Ecto neural progenitor cell (in vitro differentiated cells): ENCODE measurements around the gene GRK5.
"Not testable (repeated sequence)": the region's sequence is repeated elsewhere in the genome, so short reads cannot be mapped to it uniquely, and the experiment has no call there.

Experiments
- DNase-seq: peaks from one replicate; pipeline ENCODE4 v3.0.0-alpha.2; 2018; ENCODE audit warnings: low spot score

Gene GRK5

DNA sequence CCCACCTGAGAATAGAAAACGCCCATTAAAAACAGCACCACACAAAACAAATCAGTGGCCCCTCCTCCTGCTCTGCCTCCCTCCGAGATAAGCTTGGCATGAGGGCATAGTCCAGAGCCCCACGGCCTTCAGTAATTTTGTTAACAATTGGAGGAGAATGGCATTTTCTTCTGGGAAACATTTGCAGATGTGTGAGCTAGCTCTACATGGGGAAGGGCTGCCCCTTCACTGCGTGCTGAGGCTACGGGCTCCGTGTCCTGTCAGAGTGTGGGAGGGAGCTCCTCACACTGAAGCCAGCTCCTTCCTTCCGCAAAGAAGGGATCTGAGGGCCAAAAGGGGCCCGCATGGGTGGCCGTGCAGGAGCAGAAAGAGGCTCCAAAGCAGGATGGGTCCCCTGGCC, 15.2 kb downstream of the GRK5 start:
- no peak for DNase-seq

DNA sequence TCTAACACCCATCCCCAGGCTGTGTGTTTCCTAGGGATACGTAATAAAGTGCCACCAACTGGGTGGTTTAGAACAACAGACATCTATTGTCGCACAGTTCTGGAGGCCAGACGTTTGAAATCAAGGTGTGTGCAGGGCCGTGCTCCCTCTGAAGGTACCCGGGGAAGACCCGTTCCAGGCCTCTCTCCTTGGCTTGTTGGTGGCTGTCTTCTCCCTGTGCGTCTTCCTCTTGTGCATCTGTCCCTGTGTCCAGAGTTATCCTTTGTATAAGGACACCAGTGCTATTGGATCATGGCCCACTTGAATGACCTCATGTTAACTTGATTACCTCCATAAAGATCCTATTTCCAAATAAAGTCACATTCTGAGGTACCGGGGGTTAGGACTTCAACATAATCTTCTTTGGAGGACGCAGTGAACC, 15.6 kb downstream of the GRK5 start:
- DNase-seq, result no peak

DNA sequence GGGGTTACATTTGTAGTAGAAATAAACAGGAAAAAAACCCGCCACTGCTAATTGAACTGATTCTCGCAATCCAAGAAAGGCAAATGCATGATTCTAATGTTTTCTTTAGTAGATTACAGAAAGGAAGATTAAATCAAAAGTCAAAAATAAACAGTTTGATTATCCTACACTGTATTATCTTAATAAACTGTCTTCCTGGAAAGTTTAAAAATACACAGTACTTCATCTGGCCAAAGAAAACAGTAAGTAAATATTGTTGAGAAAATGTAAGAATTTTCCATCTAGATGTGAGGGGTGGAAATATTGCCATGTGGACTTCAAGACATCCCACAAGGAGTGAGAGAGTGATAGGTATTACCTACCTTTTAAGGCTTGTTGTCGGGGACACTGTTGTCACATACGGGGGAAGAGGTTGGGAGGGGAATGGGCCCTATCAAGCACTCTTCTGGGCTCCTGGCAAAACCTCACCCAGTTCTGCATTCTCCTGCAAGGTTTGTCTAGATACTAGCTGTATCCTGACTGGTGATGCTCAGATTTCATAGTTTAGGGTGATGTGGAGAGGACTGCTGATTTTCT, 17.8 kb downstream of the GRK5 start:
- DNase-seq, result no peak

DNA sequence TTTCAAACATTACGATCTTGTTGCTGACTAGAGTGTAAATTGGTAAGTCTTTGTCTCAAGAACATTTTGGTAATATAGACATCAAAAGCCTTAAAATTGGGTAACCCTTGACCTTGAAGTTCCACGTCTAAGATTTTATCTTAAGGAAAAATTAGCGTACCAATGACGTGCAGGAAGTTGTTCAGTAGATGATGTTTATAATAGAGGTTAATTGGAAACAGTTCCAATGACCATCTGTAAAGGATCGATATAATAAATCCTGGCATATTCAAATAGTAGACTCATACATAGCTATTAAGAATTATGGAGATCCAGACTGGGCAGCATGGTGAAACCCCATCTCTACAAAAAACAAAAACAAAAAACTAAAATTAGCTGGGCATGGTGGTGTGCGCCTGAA, 20.5 kb downstream of the GRK5 start:
- DNase-seq, result no peak

DNA sequence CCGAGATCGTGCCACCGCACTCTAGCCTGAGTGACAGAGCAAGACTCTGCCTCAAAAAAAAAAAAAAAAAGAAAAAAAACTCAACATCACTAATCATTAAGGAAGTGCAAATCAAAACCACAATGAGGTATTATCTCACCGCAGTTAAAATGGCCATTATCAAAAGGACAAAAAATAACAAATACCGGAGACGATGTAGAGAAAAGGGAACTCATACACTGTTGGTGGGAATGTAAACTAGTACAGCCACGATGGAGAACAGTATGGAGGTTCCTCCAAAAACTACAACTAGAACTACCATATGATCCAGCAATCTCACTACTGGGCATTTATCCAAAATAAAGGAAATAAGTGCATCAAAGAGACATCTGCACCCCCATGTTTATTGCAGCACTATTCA, 24.3 kb downstream of the GRK5 start:
- no peak for DNase-seq

DNA sequence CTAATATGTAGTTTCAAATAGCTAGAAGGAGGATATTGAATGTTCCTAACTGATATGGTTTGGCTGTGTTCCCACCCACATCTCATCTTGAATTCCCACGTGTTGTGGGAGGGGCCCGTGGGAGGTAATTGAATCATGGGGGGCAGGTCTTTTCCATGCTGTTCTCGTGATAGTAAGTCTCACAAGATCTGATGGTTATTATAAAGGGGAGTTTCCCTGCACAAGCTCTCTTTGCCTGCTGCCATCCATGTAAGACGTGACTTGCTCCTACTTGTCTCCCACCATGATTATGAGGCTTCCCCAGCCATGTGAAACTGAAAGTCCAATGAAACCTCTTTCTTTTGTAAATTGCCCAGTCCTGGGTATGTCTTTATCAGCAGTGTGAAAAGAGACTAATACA, 25.1 kb downstream of the GRK5 start:
- DNase-seq, result not testable (repeated sequence)

DNA sequence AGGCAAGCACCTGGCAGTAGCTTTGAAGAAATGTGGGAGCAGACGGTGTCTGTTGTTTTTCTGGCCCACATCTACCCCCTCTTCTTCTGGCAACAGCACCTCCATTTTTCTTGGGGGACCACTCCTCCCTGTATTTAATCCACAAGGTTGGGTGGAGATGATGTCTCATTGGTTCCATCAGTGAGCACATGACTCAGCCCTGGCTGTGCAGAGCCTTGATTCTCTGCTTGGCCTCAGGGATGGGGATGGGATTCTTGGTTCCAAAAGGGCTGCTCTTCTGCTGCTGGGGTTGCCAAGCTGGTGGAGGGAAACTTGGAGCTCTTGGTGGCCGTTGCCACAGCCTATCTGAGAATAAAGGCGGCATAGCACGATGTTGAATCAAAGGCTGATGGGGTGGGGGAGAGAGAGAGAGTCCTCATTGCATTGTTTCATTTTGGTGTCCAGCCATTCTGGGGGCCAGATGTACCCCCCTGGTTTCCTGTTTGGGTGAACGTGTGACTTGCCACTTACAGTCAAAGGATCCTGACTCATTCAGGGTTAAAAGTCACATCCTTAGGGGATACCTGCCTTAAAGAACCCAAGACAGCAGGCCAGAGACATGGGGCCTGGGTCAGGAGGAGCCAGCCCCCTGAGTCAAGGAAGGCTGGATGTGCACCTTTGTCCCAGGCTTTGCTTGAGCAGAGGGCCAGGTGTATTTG, 25.9 kb downstream of the GRK5 start:
- no peak for DNase-seq

DNA sequence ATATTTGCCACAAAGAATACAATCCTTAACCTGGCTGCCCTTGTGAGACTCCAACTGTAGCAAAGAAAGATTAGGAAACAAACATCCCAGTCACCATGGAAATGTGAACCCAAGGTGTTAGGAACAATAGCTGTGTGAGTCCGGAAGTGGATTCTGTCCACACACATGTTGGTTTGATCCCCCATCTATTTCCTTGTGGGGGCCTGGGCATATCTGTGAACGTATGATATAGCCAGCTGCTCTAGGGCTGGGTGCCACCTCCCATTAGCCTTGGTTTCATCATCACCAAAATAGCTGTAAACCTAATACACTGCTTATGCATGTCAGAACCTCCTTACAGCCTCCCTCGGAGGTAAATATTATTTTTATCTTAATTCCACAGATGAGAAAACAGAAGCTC, 26.4 kb downstream of the GRK5 start:
- DNase-seq, result no peak

DNA sequence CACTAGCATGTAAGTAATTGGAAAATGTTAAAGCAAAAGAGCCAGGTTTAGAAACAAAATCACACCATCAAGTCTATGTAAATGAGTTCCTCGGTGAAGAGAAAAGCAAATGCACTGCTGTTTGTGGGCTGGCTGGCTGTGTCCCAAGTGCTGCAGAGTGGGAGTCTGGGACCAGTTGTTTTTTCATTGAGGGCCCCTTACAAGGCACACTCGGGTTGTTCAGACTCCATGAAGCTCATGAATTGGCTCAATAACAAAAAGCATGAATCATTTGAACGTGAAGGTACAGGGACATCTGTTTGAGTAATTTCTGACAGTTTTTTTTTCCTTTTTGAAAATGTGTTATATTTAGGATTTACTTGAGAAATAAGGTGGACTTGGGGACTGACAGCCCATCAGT, 28.0 kb downstream of the GRK5 start:
- DNase-seq, result no peak

DNA sequence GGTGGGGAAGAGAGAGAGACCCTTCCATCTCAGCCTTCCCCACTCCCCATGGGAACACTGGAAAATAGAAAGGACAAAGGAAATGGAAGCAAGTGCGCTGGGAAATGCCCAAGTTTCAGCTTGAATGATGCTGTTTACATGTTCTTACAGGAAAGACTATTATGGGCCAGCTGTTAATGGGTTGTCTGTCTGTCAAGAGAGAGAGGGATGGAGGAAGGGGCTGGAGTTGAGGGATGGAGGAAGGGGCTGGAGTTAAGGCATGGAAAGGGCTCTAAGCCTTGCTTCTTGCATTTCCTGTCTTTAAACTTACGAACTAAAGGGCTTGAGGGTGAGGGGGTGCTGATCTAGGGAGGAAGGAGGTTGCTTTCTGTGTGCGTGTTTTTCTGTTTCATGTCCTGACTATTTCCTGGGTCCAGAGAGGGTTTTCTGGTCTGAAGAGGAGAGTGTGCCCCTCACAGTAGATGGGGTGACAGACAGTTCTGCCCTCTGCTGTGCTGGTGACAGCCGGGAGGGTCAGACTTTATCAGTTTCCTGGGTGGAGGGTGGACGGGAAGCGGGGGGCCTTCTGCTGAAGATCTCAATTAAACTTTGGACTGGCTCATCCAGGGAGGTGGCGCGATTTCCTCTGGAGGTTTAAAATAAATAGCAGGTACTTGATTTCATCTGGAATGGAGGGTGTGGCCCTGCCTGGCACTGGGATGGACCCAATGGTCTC, 30.5 kb downstream of the GRK5 start:
- no peak for DNase-seq

DNA sequence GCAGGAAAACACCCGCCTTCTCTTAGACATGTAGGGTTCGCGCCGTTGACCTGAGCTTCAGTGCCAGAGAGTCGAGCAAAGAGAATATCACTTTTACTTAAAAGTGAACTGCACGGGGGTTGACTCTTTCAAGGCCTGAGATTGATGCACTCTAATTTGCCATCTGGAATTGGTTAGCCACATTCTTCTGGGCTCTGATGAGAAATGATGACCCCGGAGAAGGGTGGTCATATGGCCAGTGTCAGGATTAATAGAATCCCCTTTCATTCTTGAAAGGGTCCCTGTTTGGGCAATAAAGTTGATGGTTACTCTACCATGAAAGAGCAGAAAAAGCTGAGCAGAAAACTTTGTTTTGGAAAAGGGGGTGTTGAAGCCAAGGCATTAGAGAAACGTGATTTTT, 31.2 kb downstream of the GRK5 start:
- no peak for DNase-seq

DNA sequence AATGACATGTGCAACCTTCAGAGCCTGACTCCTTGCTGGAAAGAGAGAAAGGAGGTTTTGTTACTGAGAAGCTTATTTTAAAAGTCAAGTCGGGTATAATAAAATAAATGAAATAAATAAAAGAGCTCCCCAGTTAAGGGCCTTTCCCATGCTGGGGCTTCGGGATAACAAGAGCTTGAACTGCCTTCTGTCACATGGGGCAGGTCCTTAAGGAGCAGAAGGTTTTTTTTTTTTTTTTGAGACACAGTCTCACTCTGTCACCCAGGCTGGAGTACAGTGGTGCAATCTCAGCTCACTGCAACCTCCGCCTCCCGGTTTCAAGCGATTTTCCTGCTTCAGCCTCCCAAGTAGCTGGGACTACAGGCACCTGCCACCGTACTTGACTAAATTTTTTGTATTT, 31.6 kb downstream of the GRK5 start:
- DNase-seq, result not testable (repeated sequence)

DNA sequence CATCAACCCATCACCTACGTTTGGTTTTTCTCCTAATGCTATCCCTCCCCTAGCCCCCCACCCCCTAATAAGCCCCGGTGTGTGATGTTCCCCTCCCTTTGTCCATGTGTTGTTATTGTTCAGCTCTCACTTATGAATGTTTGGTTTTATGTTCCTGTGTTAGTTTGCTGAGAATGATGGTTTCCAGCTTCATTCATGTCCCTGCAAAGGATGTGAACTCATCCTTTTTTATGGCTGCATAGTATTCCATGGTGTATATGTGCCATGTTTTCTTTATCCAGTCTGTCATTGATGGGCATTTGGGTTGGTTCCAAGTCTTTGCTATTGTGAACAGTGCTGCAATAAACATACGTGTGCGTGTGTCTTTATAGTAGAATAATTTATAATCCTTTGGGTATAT, 32.3 kb downstream of the GRK5 start:
- DNase-seq, result not testable (repeated sequence)

DNA sequence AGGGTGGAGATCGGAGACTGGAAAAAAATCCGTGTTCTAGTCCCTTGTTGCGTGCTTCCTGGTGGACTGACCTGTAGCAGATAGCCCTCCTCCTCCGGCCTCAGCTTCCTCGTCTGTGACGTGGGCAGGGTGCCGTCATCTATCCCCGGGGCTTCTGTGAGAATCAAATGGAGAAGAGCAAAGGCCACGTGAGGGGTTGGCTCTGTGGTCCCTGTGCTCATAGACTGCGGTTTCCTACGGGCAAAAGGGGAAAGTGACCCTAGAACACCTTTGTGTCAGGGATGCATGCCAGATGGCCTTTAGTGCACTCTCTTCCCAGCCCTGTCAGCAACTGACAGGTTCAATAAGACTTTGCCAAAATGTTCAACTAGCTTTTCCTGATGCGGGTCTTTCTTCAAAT, 33.7 kb downstream of the GRK5 start:
- no peak for DNase-seq

DNA sequence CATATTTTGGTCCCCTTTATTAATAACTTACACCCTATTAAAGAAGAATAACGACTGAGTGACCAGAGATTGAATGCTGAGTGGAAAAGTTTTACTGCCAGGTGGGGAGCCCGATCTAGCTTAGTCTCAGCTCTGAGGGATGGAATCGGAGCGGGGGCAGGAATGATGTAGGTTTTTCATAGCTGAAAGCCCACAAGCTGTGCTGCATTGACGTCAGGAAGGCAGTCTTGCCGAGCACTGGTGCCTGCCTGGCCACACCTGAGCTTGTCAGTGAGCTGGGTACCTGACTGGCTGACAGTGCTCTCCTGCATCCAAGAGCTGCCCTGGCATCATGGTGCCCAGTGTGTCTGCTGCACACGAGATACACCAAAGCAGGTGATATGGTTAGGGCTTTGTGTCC, 34.8 kb downstream of the GRK5 start:
- no peak for DNase-seq

DNA sequence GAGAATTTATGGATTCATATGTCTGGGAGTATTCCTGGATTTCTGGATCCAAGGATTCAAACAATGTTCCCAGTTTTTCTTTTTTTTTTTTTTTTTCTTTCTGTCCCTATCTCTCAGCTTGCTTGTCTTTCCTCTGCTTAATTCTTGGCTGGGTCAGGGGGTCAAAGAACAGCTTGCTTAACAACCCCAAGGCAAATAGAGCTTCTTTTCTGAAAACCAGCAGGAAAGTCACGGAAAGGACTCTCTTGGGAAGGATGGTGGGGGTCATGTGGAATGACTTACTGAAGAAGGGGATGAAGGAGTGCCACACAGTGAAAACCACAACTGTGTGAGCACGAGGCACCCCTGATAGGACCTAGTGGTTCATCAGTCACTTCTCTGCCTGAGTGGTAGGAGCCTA, 36.1 kb downstream of the GRK5 start:
- no peak for DNase-seq

DNA sequence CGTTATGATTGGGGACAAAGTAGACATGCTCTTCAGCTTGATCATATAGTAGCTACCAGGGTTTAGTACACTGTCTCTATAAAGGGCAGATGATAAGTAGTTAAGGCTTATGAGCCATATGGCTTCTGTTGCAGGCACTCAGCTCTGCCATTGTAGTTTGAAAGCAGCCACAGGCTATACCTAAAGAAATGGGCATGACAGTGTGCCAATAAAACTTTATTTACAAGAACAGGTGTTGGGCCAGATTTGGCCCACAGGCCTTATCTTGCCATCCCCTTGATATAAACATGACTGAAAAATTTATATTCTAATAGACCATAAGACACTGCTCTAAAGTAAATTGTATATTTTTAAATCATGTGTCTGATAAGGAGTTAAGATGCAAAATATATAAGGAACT, 36.6 kb downstream of the GRK5 start:
- no peak for DNase-seq

DNA sequence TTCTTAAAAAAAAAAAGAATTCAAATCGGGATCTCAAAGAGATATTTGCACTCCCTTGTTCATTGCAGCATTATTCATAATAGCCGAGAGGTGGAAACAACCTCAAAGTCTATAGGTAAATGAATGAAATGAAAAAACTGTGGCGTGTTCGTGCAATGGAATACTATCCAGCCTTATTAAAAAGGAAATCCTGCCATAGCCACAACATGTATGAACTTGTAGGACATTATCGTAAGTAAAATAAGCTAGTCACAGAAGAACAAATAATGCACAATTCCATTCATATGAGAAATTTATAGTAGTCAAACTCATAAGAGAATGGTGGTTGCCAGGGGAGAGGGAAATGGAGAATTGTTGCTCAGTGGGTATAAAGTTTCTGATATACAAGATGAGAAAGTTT, 37.9 kb downstream of the GRK5 start:
- DNase-seq, result no peak

DNA sequence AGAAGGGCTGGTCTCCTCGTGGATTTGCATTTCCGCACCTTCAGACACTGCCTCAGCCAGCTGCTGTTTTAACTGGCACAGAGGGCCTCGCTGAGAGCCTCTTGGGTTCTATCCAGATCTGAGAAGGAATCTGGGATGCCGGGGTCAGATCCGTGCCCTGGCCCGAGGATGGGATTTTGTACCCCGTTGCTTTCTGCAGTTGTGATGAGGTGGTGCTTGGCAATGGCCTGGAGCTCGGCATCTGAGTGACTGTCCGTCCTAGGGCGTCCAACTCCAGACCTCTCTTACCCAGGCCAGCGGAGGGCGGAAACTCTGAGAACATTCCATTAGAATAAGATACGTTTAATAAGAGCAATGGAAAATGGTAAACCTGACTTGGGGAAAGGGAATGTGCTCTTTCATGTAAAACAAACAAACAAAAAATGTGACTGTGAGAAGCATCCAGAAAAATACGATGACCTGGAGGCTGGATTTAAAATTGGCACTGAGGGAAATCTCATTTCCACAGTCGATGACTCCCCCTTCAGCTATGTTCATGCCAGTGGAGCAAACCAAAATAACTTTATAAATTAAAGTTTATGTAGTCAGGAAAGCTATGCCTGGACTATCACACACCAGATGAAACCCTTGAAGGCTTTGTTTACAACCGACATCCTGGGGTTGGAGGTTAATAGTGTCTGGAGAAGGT, 39.6 kb downstream of the GRK5 start:
- no peak for DNase-seq

DNA sequence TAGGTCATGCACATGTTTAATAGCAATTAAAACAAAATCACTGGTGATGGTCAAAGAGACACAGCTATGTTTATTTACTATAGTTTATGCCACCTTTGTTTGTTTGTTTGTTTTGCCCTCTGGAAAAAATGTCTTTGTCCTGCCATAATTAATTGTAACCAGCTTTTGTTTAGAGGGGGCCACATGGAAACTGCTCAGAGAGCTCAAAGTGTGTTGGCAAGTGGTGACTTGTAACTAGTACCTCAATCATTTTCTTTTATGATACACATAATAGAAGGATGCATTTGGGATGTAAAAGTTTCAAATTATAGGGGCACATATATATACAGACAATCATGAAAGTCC, 40.2 kb downstream of the GRK5 start:
- DNase-seq, result no peak

DNA sequence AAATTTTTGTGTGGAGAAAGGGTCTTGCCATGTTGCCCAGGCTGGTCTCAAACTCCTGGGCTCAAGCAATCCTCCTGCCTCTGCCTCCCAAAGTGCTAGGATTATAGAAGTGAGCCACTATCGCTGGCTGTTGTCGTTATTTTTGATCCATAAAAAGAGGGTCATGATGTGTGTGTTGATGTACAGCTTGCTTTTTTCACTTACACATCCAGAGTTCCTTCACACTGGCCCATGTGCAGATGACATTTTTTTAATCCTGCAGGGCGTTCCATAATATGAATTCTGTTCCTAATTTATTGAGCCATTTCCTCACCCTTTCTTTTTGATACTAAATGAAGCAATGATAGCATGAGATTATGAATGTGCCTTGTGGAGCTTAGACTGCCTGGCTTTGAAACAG, 40.8 kb downstream of the GRK5 start:
- DNase-seq, result no peak

DNA sequence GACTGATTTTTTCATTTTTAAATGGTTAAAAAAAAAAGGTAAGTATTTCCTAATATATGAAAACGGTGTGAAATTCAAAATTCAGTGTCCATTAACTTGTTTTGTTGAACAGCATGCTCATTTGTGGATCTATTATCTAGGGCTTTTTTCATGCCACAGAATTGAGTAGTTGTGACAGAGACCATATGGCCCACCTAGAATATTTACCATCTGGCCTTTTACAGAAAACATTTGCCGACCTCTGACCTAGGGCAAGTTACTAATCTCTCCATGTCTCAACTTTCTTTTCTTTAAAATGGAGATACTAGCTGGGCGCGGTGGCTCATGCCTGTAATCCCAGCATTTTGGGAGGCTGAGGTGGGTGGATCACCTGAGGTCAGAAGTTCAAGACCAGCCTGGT, 41.3 kb downstream of the GRK5 start:
- no peak for DNase-seq

DNA sequence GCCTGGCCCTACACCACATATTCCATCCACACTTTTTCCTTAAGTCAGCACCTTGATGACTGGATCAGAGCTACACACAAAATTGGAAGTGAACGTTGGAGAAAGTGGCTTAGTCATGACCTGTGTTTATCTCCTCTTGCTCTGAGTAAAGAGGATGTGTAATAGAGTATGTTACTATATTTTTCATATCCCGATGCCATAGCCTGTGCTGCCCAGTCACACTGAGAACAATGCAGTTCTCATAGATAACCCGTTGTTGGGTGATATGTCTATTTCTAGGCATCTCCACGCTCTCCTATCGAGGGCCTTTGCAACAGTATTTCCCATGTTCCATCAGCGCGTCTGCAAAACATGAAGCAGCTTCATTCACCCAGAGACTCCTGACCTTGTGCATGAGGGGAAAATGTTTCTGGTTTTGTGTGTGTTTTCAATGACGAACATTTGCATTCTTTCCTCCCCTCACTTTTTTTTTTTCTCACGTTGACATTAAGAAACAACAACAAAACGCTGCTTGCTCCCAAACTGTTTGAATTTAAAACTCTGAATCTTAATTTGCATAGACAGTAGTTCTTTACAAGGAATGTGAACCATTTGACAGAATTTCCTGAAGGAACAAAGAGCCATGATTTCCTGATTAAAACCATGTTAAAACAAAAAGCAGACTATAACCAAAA, 43.4 kb downstream of the GRK5 start:
- no peak for DNase-seq
